IPS DF 19.7 (cell line): ENCODE results near the gene PRLHR.
"Not testable (repeated sequence)": the region's sequence is repeated elsewhere in the genome, so short reads cannot be mapped to it uniquely, and the experiment has no call there.

Experiments
- DNase-seq: peaks from one replicate; pipeline ENCODE4 v3.0.0-alpha.2; 2013; ENCODE audit warnings: low read depth, low spot score

PRLHR gene

GRCh38 chr10:118595598-118596425 lies at the start of gene PRLHR:
Gene PRLHR, minus strand, starts transcription at chr10:118595648. Its CDS starts 404 bp downstream, at chr10:118595244.
- DNase-seq: no peak

- no peak for DNase-seq
These were observed 46.8 kb upstream of the PRLHR start for GRCh38 chr10:118642228-118642627.

- DNase-seq: no peak
These were observed 43.2 kb upstream of the PRLHR start for GRCh38 chr10:118638680-118639079.

GRCh38 chr10:118635674-118636402 lies 40.4 kb upstream of the PRLHR start:
- no peak for DNase-seq

- no peak for DNase-seq
These were observed 38.3 kb upstream of the PRLHR start for GRCh38 chr10:118633786-118634185.

GRCh38 chr10:118629211-118629610 lies 33.8 kb upstream of the PRLHR start:
- DNase-seq: no peak

- DNase-seq: no peak
These were observed 32.9 kb upstream of the PRLHR start for GRCh38 chr10:118628397-118628796.

- no peak for DNase-seq
These were observed 31.5 kb upstream of the PRLHR start for GRCh38 chr10:118626953-118627352.

- DNase-seq: no peak
These were observed 30.1 kb upstream of the PRLHR start for GRCh38 chr10:118625504-118625903.

- no peak for DNase-seq
These were observed 29.3 kb upstream of the PRLHR start for GRCh38 chr10:118624747-118625146.

- no peak for DNase-seq
These were observed 26.0 kb upstream of the PRLHR start for GRCh38 chr10:118621304-118621942.

- not testable (repeated sequence) for DNase-seq
These were observed 18.4 kb upstream of the PRLHR start for GRCh38 chr10:118613863-118614262.

GRCh38 chr10:118610577-118610976 lies 15.1 kb upstream of the PRLHR start:
- DNase-seq: no peak

GRCh38 chr10:118607768-118608354 lies 12.4 kb upstream of the PRLHR start:
- no peak for DNase-seq

GRCh38 chr10:118605694-118606093 lies 10.2 kb upstream of the PRLHR start:
- DNase-seq: no peak

GRCh38 chr10:118596426-118597124 lies 1.1 kb upstream of the PRLHR start:
- DNase-seq: no peak

- DNase-seq: no peak
These were observed 406 bp downstream of the PRLHR start for GRCh38 chr10:118595064-118595420.

- DNase-seq: peak; percentile 90
These were observed 920 bp downstream of the PRLHR start for GRCh38 chr10:118594392-118595063.

- no peak for DNase-seq
These were observed 2.6 kb downstream of the PRLHR start for GRCh38 chr10:118592675-118593330.

GRCh38 chr10:118590334-118590733 lies 5.1 kb downstream of the PRLHR start:
- DNase-seq: no peak
